T-helper 1 cell treated with Interleukin-12 subunit alpha and Interleukin-12 subunit beta and Interleukin-4 antibody, amounts not matched to agents 30 μg/mL and 1 μg/mL, for 36 hours (primary cell): ENCODE measurements around the gene BRD9.
"Not testable (repeated sequence)": the region's sequence is repeated elsewhere in the genome, so short reads cannot be mapped to it uniquely, and the experiment has no call there.

Experiments
- H3K27ac Mint-ChIP-seq: one replicate; pipeline ENCODE4 v1.8.0; 2021; ENCODE audit warnings: mild to moderate bottlenecking, mixed read lengths
- H3K27me3 Mint-ChIP-seq: one replicate; pipeline ENCODE4 v1.8.0; 2021; ENCODE audit warnings: low read depth, mixed read lengths
- H3K36me3 Mint-ChIP-seq: one replicate; pipeline ENCODE4 v1.8.0; 2021; ENCODE audit warnings: low read depth, mixed read lengths
- H3K4me1 Mint-ChIP-seq: one replicate; pipeline ENCODE4 v1.8.0; 2021; ENCODE audit warnings: low read depth, mixed read lengths
- H3K4me3 Mint-ChIP-seq: one replicate; pipeline ENCODE4 v1.8.0; 2021; ENCODE audit warnings: mild to moderate bottlenecking, moderate library complexity, mixed read lengths
- H3K9me3 Mint-ChIP-seq: one replicate; pipeline ENCODE4 v1.8.0; 2021; ENCODE audit warnings: mixed read lengths

The BRD9 gene

DNA sequence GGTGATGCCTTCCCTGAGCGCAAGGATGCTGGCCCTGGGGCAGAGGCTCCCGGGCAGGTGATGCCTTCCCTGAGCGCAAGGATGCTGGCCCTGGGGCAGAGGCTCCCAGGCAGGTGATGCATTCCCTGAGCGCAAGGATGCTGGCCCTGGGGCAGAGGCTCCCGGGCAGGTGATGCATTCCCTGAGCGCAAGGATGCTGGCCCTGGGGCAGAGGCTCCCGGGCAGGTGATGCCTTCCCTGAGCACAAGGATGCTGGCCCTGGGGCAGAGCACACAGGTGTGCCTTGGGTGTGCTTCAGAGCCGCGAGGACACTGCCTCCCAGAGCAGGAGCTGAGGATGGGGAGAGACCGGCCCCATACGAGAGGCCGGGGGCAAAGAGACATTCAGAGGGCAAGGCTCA, 22.7 kb upstream of the BRD9 start:
- H3K36me3 Mint-ChIP-seq, H3K4me3 Mint-ChIP-seq, H3K27me3 Mint-ChIP-seq, H3K27ac Mint-ChIP-seq, H3K9me3 Mint-ChIP-seq, H3K4me1 Mint-ChIP-seq: not testable (repeated sequence)

DNA sequence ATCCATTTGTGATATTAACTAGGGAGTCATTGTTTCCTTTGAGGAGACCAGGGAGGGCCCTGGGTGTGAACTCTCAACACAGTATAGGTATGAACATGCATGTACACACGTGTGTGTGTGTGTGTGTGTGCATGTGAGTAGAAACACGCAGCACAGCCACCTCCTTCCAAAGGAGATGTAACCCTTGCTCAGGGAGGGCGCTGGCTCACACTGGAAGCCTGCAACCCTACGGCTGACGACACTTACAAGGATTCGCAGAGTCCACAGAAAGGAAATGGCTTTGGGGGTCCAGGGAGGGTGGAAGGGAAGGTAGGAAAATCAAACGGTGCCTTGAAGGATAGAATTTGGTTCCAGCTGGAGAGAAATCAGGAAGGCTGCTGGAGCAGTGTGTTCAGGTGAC, 22.0 kb upstream of the BRD9 start:
- H3K9me3 Mint-ChIP-seq = no peaks in the 10 kb centered on the region
- no peak overlapping the region for H3K27ac Mint-ChIP-seq
- H3K4me3 Mint-ChIP-seq = no peak overlapping the region
- peaks cover 7% of the 10 kb centered on the region for H3K36me3 Mint-ChIP-seq
- no peaks in the 10 kb centered on the region for H3K4me1 Mint-ChIP-seq
- H3K27me3 Mint-ChIP-seq = no peaks in the 10 kb centered on the region

DNA sequence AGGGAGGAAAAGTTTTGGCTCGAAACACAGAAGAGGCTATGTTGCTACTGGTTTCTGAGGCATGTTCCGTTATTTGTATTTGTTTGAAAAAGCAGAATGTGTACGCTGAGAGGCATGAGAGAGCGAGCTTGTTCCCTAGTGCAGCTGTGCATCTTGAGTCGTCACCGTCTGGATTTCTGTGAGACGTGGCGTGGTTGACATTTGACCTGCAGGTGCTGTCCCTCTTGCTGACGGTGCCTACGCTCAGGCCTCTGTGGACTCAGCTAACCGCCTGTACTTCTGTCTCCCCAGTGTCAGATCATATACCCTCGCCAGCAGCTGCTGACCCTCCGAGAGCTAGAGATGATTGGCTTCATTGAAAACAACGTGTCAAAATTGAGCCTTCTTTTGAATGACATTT, 21.6 kb upstream of the BRD9 start:
- Mint-ChIP-seq H3K4me1 (no peaks in the 10 kb centered on the region), H3K36me3 (peaks cover 7% of the 10 kb centered on the region), H3K27ac (no peak overlapping the region), H3K27me3 (no peaks in the 10 kb centered on the region), H3K4me3 (no peak overlapping the region), H3K9me3 (no peaks in the 10 kb centered on the region)

DNA sequence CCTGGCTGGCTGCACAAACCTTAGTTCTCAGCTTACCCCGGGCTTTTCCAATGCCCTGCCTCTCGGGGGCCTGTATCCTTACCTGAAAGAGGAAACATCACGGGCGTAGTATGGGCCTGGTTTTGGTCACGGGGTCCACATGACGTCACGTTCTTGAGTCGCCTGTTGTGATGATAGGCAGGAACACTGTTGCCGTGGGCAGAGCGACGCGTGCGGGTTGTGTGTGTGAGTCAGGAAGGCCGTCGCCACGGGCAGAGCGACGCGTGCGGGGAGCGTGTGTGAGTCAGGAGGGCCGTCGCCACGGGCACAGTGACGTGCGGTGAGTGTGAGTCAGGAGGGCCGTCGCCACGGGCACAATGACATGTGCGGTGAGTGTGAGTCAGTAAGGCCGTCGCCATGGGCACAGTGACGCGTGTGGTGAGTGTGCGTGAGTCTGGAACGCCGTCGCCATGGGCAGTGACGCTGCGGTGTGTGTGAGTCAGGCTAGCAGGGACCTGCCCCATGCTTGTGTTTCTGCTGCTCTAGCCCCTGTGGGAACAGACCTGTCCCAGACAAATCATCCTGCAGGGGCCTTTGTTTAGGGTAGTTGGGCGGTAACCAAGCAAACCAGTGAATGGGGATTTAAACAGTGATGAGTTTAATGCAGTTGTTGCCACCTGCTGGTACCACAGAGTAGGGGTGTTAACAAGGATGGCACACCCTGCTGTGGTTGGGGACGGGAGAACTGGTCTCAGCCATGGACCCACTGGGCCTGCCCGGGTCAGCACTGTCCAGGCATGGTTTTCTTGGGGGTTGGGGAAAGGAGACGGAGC, 19.9 kb upstream of the BRD9 start:
- no peak overlapping the region for H3K4me3 Mint-ChIP-seq
- H3K27ac Mint-ChIP-seq = peak overlapping the region; percentile 49
- H3K9me3 Mint-ChIP-seq = no peaks in the 10 kb centered on the region
- peaks cover 7% of the 10 kb centered on the region for H3K36me3 Mint-ChIP-seq
- H3K27me3 Mint-ChIP-seq = no peaks in the 10 kb centered on the region
- H3K4me1 Mint-ChIP-seq = no peaks in the 10 kb centered on the region

DNA sequence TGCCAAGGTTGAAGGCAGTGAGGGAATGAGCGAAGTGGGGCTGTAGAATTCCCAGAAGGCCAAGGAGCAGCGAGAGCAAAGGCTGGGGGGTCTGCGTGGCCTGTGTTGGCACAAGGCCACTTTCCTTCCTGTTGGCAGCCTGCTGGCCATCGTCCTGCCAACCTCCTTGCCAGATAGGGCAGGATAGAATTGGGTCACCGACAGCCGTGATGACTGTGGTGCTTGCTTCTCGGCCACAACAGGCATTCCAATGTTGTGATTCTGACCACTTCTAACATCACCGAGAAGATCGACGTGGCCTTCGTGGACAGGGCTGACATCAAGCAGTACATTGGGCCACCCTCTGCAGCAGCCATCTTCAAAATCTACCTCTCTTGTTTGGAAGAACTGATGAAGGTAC, 19.0 kb upstream of the BRD9 start:
- Mint-ChIP-seq H3K36me3 (peaks cover 7% of the 10 kb centered on the region), H3K27me3 (no peaks in the 10 kb centered on the region), H3K27ac (no peak overlapping the region), H3K9me3 (no peaks in the 10 kb centered on the region), H3K4me3 (no peak overlapping the region), H3K4me1 (no peaks in the 10 kb centered on the region)

DNA sequence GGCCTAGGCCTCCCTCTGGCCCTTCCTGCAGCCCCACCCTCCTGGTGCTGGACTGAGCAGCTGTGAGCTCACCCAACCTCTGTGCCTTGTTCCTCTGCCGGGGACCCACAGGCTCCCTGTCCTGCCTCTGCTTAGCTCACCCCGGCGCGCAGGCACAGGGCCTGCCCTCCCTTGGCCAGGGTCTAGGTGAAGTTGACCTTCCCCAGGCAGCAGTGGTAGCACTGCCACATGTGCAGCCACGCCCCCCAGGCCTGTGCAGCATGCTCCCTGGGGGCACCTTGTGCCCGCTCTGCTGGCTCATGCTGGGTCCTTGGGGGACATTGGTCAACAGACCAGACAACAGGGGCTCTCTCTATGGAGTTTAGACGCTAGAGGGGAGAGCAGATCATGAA, 18.2 kb upstream of the BRD9 start:
- H3K9me3 Mint-ChIP-seq = no peaks in the 10 kb centered on the region
- no peak overlapping the region for H3K4me3 Mint-ChIP-seq
- H3K27ac Mint-ChIP-seq = no peak overlapping the region
- H3K36me3 Mint-ChIP-seq = peaks cover 11% of the 10 kb centered on the region
- H3K27me3 Mint-ChIP-seq = no peaks in the 10 kb centered on the region
- no peaks in the 10 kb centered on the region for H3K4me1 Mint-ChIP-seq

DNA sequence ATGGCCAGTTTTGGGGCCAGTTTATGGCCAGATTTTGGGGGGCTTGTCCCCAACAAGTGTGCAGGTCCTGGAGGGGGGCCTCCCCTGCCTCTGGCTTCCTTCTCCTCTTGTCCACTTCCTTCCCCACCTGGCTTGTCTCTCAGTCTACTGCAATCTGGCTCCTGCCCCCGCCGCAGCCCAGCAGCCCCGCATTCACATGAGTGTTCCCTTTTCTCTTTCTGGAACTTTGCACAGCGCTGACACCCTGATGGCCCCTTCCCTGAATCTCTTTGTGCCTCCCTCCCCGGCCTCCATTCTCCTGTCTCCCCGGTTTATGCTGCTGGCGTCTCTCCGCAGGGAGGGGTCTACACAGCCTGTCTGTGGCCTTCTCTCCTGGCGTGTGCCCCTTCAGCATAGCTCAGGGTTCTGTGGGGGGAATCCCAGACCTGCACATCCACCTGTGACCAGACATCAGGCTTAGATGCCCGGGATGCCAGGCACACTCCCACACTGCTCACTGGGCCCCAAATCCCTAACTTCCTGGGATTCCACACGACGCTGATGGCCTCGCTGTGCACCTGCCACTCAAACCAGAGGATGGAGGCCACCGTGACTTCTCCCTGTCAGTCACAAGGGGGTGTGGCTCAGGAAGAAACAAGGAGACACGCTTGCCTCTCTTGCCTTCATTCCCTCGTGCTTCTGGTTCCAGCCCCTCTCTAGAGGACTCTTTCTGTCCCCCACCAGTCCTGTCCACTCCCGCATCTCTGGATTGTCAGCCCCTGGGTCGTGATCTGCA, 17.6 kb upstream of the BRD9 start:
- no peak overlapping the region for H3K4me3 Mint-ChIP-seq
- H3K27ac Mint-ChIP-seq = no peak overlapping the region

DNA sequence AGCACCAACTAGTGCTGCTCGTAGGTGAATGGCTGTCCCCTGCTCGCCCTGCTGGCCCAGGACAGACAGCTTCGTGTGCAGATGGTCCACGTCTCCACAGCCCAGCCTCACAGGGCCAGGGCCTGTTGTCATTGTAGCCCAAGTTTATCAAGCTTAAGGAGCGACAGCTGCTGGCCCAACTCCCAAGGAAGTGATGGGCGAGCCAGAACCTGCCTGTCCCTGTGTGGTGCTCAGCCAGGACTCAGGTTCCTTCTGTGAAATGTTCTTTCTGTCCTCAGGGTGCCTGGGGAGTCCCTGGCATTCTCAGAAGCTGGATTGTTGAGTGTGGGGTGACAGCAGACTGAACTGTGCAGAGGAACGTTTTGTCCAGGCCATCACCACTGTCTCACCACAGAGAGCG, 16.5 kb upstream of the BRD9 start:
- Mint-ChIP-seq H3K27ac (no peak overlapping the region), H3K4me1 (no peaks in the 10 kb centered on the region), H3K9me3 (no peaks in the 10 kb centered on the region), H3K27me3 (no peaks in the 10 kb centered on the region), H3K4me3 (no peak overlapping the region), H3K36me3 (peaks cover 18% of the 10 kb centered on the region)

More for the DNA sequence above, 17.6 kb upstream of the BRD9 start:
- no peaks in the 10 kb centered on the region for H3K4me1 Mint-ChIP-seq
- no peaks in the 10 kb centered on the region for H3K27me3 Mint-ChIP-seq
- peaks cover 16% of the 10 kb centered on the region for H3K36me3 Mint-ChIP-seq
- no peaks in the 10 kb centered on the region for H3K9me3 Mint-ChIP-seq

DNA sequence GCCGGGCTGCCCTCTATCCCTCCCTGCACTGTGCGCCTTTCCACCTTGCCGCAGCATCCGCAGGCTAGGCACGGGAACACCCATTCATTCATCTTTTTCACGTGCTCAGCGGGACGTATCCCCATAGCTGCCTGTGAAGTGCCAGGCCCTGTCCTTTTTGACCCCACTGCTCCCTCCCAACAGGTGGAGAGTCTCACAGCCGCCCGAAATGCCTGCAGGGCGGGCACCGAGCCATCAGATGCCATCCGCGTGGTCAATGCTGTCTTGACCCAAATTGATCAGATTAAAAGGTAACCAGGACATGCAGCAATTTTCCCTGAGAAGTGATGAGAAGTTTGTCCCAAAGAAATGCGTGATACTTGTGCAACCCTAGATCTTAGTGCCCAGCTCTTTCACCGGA, 15.6 kb upstream of the BRD9 start:
- no peak overlapping the region for H3K27ac Mint-ChIP-seq
- H3K27me3 Mint-ChIP-seq = no peaks in the 10 kb centered on the region
- no peaks in the 10 kb centered on the region for H3K9me3 Mint-ChIP-seq
- peaks cover 18% of the 10 kb centered on the region for H3K36me3 Mint-ChIP-seq
- no peak overlapping the region for H3K4me3 Mint-ChIP-seq
- no peaks in the 10 kb centered on the region for H3K4me1 Mint-ChIP-seq

DNA sequence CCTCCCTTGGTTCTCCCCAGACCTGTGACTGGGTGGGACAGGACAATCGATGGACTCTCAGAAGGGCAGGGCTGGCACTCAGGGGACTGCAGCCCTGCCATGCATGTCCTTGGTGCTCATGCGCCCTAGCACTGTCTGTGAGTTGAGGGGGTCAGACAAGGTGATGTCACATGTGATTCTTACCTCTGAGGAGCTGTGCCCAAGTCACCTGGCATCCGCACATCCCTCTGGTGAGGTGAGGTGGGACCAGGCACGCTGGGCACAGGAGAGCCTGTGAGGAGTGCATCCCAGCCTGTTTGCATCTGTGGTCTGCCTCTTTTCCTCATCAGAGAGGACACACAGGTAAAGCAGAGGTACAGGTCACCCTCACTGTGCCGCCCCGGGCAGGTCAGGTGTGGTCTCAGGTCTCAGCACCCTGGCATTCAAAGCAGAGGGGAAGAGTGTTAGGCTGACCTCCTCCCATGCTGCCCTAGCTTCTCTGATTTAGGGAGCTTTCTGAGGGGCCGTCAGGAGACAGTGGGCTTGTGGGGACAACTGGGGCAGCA, 14.8 kb upstream of the BRD9 start:
- H3K27me3 Mint-ChIP-seq = no peaks in the 10 kb centered on the region
- no peaks in the 10 kb centered on the region for H3K9me3 Mint-ChIP-seq
- H3K4me3 Mint-ChIP-seq = no peak overlapping the region
- no peaks in the 10 kb centered on the region for H3K4me1 Mint-ChIP-seq
- peaks cover 17% of the 10 kb centered on the region for H3K36me3 Mint-ChIP-seq
- H3K27ac Mint-ChIP-seq = no peak overlapping the region

DNA sequence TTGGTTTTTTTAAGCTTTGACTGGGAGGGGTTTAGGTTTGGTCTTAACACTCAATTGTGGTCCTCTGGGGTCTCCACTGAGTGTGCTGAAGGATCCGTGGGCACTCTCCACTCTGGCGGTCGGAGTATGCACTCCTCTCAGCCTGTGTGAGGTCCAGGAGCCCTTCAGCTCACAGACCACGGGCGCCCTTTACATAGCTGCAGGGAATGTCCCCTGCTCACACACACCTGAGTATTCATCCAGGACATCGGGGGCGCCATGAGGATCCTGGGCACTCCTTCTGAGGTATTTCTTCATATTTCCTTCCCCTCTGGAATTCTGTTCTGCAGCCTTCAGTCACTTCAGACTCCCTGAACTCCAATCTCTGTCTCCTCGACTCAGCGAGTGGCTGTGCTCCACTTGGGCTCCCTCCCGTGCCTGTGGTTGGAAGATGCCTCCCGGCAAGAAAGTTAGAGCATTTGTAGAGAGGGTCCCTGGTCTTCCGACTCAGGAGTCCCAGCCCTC, 12.6 kb upstream of the BRD9 start:
- H3K27ac Mint-ChIP-seq = peak overlapping the region; percentile 57
- no peak overlapping the region for H3K4me3 Mint-ChIP-seq
- H3K4me1 Mint-ChIP-seq = no peaks in the 10 kb centered on the region
- no peaks in the 10 kb centered on the region for H3K9me3 Mint-ChIP-seq
- peaks cover 20% of the 10 kb centered on the region for H3K36me3 Mint-ChIP-seq
- H3K27me3 Mint-ChIP-seq = no peaks in the 10 kb centered on the region

DNA sequence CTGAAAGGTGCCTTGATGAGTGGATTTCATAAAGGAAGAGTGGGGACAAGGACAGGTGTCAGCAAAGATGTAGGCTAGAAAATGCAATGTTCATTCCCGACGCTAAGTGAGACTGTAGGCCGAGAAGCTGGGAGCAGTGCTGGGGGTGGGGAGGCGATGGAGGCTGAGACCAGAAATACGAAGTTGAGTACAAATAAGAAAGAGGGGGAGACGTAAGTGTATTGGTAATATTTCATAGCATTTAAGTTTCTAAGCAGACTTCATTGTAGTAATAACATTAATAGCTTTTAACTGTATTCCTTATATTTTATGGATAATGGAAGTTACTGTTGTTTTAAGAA, 11.1 kb upstream of the BRD9 start:
- Mint-ChIP-seq H3K27ac (no peak overlapping the region), H3K4me3 (no peak overlapping the region), H3K9me3 (no peaks in the 10 kb centered on the region), H3K27me3 (no peaks in the 10 kb centered on the region), H3K4me1 (no peaks in the 10 kb centered on the region), H3K36me3 (peaks cover 17% of the 10 kb centered on the region)

DNA sequence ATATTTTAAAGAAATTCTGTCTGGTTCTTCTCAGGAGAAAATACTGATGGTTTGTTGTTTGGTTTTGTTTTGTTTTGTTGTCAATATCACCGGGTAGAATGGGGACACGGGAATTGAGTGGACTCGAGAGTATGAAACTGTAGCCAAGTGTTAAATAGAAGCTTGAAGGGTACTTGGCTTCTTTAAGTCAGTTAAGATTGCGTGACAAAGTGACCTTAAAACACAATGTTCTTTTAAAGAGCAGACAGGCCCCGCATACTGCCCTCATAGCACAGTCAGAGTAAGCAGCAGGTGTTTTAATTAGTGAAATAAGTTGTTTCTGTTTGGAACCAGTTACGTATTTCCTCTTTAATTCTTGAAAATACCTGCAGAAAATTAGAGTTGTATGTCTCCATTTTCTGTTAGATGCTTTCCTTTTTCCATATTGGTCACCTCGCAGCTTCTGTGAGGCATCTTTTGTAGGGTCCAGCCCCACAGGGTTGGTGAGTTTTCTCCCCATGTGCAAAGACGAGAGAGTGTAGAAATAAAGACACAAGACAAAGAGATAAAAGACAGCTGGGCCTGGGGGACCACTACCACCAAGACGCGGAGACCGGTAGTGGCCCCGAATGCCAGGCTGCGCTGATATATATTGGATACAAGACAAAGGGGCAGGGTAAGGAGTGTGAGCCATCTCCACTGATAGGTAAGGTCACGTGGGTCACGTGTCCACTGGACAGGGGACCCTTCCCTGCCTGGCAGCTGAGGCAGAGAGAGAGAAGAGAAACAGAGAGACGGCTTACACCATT, 9.7 kb upstream of the BRD9 start:
- Mint-ChIP-seq H3K27me3 (no peaks in the 10 kb centered on the region), H3K9me3 (no peaks in the 10 kb centered on the region), H3K27ac (no peak overlapping the region), H3K36me3 (peaks cover 17% of the 10 kb centered on the region), H3K4me3 (no peak overlapping the region), H3K4me1 (no peaks in the 10 kb centered on the region)

DNA sequence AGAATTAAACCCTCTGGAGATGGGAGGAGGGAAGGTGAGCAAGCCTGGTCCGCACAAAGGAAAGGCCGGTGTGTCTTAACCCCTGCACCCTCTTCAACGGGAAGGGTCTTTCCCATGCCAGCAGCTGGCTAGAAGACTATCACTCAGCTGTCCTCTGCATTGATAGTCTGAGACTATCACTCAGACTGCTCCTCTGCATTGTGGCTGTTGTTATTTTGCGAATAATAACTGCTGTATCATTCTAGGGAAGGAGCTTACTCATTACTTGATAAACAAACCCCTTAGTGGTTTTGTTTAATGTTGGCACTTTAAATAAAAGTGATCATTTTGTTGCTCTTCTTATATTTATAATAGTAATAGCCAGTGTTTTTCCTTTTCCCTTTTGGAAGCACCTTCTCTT, 8.2 kb upstream of the BRD9 start:
- Mint-ChIP-seq H3K4me1 (no peaks in the 10 kb centered on the region), H3K27me3 (no peaks in the 10 kb centered on the region)

More for the DNA sequence above, 8.2 kb upstream of the BRD9 start:
- H3K27ac Mint-ChIP-seq = no peak overlapping the region
- H3K9me3 Mint-ChIP-seq = no peaks in the 10 kb centered on the region
- H3K36me3 Mint-ChIP-seq = peaks cover 16% of the 10 kb centered on the region
- no peak overlapping the region for H3K4me3 Mint-ChIP-seq
